GM19395 (cell line): ENCODE results near the gene CRYBA2.

Source experiments
- ATAC-seq: cut with Tn5 transposase; IDR thresholded peaks from one replicate; pipeline ENCODE4 v1.9.1; 2021; ENCODE audit warnings: mild to moderate bottlenecking, moderate library complexity; ENCODE audit not compliant: unreplicated experiment

Gene CRYBA2, protein sequence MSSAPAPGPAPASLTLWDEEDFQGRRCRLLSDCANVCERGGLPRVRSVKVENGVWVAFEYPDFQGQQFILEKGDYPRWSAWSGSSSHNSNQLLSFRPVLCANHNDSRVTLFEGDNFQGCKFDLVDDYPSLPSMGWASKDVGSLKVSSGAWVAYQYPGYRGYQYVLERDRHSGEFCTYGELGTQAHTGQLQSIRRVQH

DNA sequence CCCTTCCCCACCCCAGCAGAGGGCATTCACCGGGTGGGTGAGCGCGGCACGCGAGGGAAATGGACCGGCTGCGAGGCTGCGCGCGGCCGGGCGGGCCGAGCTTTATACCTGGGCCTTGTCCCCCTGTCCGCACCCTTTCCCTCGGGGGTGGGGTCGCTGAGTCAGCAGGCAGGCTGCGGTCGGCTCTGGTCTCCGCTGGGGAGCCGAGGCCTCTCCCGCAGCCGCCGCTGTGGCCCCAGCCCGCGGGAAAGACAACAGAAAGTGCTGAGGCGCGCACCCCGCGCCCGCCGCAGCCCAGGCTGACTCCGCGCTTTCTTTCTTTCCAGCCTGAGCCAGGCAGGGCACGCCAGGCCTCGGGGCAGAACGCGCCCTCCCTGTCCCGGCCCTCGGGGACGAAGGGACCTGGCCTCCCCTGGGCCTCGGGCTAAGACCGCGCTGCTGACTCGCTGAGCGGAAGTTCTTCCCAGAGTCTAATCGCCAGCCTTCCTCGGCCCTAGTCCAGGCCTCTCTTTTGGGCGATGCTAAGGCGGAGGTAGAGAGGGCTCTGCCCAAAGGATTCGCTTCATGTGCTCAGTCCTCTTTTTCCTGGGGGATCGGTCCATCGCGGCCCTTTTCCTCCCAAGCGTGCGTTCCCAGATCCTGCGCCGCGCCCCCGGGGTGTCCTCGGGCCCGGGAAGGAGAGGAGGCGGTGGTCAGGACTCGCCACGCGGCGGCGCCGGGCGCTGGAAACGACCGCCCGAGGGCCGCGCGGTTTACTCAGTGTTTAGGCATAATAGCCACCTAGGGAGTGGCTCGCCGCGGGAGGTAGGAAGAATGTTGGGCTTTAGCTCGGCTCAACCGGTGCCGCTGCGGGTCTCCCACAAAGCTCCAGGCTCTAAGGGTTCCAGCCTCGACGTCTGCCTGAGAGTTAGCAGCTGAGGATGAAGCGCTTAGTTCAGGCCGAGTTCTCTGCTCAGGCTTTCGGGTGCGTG is at the start of gene CRYBA2:
Gene CRYBA2 (minus strand): TSS at position 78 of the 971 bp plus-strand sequence. CDS start 246 bp downstream, outside the sequence.
- no peak for ATAC-seq

DNA sequence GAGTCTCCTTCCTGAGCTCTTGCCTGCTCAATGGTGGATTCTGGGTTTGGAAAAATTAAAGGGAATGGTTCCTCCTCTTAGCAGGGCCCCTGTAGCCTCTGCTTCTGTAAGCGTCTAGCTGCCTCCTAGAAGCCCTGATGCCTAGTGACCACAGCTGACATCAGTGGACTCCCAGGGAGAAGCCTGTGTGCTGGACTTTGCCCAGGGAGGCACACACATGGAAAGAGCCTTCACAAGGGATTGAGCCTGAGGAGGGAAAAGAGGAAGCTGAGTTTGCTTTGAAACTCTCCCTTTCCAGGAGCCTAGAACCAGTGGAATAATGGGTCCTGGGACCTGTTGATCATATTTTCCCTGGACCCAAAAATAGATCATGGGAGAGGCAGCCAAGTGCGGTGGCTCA is 49.5 kb upstream of the CRYBA2 start:
- ATAC-seq: no peak

DNA sequence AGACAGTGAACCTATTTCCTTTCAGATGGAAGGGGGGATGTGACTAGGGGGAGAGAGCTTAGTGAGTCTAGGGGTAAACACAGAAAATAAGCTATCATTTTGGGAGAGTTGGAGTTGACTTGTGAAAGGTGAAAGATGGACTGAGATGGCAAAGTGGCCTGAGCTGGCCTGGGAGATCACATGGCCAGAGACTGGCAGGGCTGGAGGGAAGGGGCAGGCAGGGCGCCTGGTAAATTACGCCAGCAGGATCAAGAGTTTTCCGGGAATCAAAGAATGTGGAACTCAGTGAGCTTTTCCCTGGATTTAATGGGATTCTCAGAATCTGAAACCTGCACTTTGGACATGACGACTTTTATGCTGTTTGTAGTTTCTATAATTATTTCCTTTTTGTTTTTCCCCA is 48.9 kb upstream of the CRYBA2 start:
- ATAC-seq: no peak

DNA sequence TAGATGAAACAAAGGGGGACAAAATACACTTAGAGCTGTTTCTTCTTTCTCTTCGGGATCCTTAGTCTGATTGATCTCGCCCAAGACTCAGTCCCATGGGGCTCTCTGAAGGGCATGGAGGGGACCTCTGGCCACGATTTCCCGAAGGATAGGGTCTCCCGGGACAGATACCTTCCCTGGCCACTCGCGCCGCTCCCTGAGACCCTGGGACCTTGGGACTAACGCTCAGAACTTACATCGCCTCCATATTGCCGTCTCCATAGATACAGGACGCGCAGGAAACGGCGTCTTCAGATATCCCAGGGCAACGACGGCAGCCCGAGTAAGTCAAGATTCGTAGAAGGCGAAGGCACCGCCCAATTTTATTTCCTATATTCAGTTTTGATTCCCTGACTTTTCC is 48.0 kb upstream of the CRYBA2 start, which contains the start of gene CFAP65:
Gene CFAP65 (minus strand): TSS at position 265 of the 400 bp plus-strand sequence. CDS start 2,468 bp downstream, outside the sequence.
- no peak for ATAC-seq

DNA sequence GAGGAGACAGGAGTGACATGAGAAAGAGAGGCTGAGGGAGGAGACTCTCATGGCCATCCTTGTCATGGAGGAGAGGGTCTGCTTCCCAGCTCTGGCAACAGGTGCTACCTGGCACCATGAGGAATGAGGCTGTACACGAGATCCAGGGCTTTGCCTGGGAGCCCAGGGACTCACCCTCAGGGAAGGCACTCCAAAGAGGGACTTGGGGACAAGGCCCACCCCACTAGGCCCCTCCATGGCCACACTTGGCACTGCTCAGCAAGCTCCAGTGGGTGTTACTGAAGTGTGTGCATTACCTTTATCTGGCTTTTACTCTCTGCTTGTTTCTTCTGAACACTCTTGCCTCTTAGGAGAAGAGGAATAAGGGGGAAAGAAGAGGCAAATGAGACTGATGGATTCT is 45.4 kb upstream of the CRYBA2 start:
- no peak for ATAC-seq

DNA sequence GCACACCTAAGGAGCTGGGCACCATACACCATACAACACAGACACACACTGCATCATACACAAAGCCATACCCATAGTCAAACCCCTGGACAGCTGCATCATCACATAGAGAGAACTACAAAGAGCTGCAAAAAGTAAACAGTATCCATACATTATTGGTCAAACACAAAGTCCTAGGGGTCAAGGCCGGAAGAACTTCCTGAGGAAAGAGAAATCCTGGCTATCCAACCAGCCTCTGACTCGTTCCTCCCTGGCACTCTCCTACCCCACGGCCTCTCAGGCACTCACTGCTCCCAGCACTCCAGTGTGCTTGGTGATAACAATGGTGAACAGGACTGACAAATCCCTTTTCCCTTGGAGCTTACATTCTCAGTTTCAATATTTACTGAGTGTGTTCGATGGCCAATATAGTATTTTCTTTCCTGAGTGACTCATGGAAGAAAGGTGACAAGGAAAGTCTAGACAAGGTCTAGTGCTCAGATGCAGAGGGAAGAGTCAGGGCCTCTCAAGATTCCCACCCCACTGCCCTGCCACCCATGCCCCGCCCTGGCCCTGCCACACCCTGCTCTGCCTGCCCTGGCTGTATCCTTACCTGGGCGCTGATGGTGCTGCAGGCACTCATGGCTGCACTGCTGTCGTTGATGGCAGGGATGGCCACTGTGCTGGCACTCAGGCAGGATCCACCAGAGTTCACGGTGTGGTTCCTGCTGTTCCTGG is 44.7 kb upstream of the CRYBA2 start:
- no peak for ATAC-seq

DNA sequence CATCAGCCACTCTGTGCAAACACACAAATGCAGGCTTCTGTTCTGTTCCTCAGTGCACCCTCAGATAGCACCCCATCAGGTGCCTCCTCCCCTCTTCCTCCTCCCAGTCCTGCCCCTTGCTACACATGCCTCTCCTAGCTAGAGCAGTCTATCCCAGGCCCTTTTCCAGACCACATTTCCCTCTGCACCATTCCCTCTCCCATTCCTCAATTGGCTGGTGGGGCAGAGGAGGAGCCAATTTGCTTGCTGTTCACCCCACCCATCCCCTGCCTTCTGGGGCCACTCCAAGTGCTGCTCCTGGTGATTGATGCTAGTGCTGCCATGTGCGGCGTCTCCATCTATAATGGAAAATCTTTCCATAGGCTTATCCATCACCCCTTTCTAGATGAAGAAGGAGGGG is 42.7 kb upstream of the CRYBA2 start:
- no peak for ATAC-seq

DNA sequence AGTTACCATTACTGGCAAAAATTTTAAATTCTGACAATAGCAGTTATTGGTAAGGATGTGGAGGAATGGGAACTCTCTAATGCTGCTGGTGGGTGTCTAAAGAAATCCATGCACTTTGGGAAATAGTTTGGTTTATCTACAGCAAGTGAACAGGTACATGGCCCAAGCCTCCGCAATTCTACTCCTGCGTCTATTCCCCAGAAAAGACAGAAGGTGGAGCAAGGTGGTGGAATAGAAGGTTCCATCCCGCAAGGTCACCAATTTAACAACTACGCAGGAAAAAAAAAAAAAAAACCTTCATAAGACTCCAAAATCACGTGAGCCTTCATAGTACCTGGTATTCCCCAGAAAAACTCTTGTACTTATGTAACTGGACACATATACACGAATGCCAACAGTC is 41.6 kb upstream of the CRYBA2 start:
- no peak for ATAC-seq

DNA sequence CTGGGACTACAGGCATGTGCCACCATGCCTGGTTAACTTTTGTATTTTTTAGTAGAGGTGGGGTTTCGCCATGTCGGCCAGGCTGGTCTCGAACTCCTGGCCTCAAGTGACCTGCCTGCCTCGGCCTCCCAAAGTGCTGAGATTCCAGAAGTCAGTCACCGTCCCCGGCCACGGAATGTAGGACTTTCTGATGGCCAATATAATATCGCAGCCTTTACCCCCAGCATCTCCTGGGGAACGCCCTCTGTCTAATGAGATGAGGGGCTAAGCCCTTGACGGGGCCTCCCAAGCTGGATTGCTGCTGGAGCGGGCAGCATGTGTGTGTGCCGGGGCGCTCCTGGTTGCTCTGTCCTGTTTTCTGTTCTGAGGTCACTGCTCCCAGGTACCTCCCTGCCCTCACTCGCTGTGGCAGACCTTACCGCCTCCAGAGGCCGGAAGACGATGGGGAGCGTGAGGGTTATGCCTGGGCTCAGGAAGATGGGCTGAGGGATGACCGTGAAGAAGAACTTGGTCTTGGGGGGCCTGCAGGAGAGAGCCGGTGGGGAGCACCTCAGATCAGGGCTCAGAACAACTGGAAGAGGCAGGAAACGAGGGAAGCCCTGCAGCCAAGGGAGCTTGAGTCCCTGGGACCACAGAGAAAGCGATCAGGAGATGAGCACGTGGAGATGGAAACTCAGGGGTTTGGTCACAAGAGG is 39.0 kb upstream of the CRYBA2 start:
- no peak for ATAC-seq

DNA sequence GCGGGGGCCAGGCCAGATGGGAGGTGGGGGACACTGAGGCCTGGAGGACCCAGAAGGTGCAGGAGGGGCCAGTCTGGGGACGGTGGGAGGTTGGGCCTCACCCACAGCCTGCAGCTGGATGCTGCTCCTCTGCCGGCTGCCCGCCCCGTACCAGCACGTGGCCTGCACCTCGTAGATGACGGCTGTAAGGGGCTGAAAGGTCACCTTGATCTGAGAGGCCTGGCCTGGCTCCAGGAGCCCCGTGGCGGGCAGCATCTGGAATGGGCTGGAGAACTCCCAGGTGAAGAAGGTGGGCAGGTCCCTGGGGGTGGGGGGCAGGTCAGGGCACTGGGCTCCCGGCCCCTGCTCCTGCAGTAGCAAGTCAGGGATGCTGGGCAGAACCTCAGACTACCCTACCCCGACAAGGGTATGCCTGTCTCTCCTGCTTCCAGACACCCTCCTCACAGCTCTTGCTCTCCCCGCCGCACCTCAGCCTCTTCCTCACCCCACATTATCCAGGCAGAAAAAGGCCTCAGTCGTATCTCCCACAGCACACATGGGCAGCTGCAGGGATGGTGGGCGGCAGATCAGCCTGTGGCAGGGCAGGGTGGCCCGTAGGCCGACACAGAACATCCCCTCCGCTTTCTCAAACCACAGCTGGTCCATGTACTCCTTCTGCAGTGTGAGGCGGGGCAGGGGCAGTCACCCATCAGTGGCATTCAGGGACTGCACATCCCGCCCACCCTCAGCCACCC is 38.0 kb upstream of the CRYBA2 start:
- no peak for ATAC-seq

DNA sequence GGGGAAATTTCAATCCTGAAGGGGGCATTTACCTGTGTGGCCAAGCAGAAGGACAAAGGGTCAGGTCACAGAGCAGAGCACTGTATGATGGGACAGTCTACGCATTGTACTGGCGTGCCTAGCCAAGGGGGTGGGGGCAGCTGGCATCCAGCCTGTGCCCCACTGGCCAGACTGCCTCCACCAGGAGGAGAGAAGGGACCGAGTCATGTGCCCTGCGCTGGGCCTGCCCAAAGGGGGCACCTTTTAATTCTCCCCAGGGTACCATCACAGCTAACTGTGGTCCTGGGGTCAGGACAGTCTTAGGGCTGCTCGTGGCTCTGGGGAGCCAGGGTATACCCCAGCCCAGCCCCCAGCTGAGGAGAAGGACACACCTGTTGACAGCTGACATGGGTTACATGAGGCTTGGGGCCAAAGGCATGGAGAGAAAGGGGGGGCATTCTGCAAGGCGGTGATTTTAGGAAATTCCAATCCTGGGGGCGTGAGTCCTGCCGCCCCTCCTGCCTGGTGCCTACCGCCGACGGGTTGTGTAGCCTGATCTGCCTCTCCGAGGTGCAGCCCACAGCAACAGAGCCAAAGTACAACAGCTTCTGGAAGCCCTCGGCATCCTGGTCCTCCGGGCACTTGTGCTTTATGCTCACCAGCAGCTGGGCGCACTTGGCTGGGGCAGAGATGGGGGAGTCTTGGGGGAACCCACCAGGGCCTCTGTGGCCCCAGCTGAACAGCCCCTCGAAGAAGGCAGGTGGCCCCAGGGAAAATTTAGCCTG is 37.1 kb upstream of the CRYBA2 start:
- ATAC-seq: no peak

DNA sequence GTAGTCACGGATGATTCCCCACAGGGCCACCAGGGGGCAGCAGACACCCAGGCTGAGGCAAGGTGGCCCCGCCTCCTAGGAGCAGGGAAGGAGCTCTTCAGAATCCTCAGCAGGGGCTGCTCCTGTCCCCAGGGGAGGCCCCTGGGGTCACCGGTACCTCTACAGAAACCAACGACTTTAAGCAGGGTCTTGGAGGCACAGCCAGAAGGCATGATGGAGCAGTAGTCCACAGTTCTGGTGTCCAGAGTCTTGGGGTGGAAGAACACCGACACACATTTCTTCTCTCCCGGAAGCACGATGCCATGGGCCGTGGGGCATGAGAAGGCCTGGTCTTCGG is 36.6 kb upstream of the CRYBA2 start:
- ATAC-seq: peak; percentile 86

DNA sequence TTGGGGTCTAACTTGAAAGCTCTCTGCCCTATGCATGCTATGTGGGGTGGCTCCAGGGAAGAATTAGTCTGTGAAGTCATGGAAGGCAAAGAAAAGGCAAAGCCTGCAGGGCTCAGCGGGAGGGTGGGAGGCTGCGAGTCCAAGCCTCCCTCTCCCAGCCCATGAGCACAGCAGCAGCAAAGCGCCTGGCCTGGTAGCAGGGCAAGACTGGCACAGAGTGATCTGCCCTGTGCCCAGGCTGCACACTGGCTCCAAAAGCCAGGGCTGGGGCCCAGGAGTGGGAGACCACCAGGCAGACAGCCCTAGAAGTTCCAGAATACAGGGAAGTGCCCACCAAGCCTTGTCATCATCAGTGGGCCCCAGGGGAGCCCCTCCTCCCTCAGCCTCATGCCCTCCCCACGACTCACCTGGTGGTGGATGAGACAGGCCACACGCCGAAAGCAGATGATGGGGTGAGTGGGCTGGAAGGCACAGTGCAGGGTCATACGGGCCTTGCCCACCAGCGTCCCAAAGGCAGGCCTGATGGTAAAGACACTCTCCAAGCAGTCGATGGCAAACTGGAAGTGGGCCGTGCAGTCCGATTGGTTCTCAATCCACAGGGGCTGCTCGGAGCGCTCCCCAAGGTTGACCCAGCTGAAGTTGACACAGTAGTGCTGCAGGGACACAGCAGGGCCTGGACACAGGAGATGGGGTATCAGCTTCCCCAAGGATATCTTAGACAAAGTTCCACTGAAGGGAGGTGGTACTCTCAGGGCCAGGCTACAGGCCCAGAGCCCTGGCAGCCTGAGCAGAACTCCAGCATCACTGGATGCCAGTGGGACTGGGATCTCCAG is 36.0 kb upstream of the CRYBA2 start:
- ATAC-seq: peak; percentile 38

DNA sequence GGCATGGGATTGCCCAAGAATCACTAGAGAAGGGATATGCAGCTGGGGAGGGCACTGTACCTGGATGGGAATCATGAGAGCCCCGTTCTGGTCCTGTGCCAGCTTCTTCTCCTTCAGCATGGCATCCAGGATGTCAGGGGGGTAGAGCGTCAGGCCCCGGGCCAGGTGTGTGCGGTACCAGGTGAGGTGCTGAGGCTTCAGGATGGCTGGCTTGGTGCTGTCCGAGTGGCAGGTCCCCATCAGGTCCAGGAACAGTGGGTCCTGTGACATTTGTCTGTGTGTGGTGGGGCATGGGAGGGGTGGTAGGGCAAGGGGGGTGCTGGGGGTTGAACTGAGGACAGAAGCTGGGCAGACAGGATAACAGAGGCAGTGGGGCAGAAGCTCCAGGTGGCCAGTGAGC is 34.9 kb upstream of the CRYBA2 start:
- ATAC-seq: no peak

DNA sequence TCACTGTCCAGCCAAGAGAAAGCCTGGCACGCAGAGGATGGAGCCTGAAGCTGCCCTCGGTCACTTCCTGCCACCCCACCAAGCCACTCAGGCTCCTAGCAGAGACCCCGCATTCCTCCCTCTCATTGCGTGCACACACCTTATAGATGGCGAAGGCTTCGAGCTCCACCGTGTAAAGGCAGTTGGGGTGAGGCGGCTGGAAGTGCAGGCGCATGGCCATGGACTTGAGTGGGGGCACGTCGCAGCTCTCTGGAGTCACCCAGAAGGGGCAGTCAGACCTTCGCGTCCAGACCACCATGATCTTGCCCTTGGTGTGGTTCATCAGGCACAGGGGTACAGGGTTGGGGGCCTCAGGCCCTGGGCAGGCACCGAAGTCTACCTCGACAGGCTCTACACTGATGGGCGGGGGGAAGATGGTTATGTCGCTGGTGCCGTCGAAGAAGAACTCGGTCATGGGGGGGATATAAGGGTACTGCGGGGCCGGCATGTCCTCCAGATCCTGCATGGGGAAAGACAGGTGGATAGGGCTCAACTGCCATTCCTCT is 34.4 kb upstream of the CRYBA2 start:
- no peak for ATAC-seq

DNA sequence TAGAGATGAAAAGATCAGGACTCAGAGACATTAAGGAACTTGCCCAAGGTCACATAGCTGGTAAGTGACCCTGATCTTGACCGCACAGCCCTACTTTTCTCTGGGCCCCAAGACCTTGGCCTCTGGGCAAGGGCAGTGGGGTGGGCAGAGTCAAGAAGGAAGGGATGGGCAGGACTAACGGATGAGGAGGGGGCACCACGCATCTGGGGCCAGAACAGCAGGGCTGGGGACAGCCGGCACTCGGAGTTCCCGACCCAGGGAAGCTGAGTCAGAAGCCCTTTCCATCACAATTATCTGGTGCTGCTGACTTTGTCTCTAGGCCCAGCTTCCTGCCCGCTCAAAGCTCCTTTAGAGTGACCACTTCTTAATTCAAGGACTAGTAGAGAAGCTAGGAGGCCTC is 33.7 kb upstream of the CRYBA2 start:
- ATAC-seq: no peak

DNA sequence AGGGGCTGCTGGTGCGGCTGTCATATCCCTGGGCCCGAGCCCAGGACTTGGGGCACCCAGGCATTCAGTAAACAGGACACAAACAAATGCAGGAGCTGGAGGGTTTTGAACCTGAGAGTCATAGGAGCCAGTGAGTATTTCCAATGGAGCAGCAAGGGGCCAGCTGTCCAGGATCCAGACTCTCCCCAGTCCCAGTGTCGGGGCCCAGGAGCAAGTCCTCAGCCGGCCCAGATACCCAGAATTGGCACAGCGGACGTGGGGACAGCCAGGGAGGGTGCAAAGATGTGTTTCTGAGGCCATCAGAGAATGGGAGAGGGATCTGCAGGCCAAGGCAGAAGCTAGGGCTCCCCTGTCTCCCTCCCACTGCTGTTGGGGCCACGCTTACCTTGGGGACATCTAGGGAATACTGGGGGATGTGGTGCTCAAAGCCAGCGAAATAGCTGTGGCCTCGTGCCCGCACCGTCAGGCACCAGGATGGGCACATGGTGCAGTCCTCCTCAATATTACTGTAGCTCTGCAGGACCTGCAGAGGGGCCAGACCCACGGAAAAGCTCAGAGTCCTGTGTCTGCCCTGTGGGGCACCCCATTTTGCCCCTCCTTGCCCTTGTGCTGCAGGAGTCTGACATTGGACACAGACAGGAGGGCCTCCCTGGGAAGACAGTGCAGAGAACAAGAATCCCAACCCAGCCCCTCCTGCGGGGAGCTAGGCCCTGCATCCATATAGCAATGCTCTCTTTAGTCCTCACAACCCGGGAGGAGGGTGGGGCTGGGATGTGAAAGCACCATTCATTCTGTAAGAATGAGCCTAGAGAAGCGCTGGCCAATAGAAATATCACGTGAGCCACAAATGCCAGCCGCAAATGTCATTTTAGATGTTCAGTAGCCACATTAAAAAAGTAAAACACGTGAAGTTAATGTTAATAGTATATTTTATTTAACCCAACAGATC is 32.7 kb upstream of the CRYBA2 start:
- no peak for ATAC-seq
